Measurements from ENCODE around the gene SLC25A15.

SLC25A15 gene

GRCh38 chr13:40800559-40800958 is 11.1 kb downstream of the SLC25A15 start:
- TF ChIP-seq CTCF (conservative IDR thresholded peaks at IDR 0.05; ENCODE audit: low read length): no peak
- no peak for DNase-seq (ENCODE audit: low read depth)
- no peak overlapping the region for H3K4me3 ChIP-seq (ENCODE audit: low read length)

- no peak for TF ChIP-seq CTCF (conservative IDR thresholded peaks at IDR 0.05; ENCODE audit: low read length)
- no peak for DNase-seq (ENCODE audit: low read depth)
- no peak overlapping the region for H3K4me3 ChIP-seq (ENCODE audit: low read length)
Measured at GRCh38 chr13:40801255-40802217, 12.1 kb downstream of the SLC25A15 start.

- DNase-seq (ENCODE audit: low read depth): no peak
- H3K4me3 ChIP-seq (ENCODE audit: low read length): no peak overlapping the region
- no peak for TF ChIP-seq CTCF (conservative IDR thresholded peaks at IDR 0.05; ENCODE audit: low read length)
Measured at GRCh38 chr13:40803316-40803715, 13.9 kb downstream of the SLC25A15 start.

GRCh38 chr13:40806241-40806640 is 16.8 kb downstream of the SLC25A15 start:
- DNase-seq (ENCODE audit: low read depth): no peak
- H3K4me3 ChIP-seq (ENCODE audit: low read length): no peak overlapping the region
- no peak for TF ChIP-seq CTCF (conservative IDR thresholded peaks at IDR 0.05; ENCODE audit: low read length)

- DNase-seq (ENCODE audit: low read depth): no peak
- no peak for TF ChIP-seq CTCF (conservative IDR thresholded peaks at IDR 0.05; ENCODE audit: low read length)
- H3K4me3 ChIP-seq (ENCODE audit: low read length): no peak overlapping the region
Measured at GRCh38 chr13:40809471-40809870, 20.1 kb downstream of the SLC25A15 start.

- no peak overlapping the region for H3K4me3 ChIP-seq (ENCODE audit: low read length)
- TF ChIP-seq CTCF (conservative IDR thresholded peaks at IDR 0.05; ENCODE audit: low read length): no peak
- no peak for DNase-seq (ENCODE audit: low read depth)
Measured at GRCh38 chr13:40812102-40812501, 22.7 kb downstream of the SLC25A15 start.
